HG03565 (cell line): Measurements from ENCODE around the gene CNTNAP2.

ENCODE experiments used
- ATAC-seq: cut with Tn5 transposase; IDR thresholded peaks from one replicate; pipeline ENCODE4 v1.9.1; 2021; ENCODE audit warnings: mild to moderate bottlenecking, moderate library complexity; ENCODE audit not compliant: unreplicated experiment

The CNTNAP2 gene

DNA sequence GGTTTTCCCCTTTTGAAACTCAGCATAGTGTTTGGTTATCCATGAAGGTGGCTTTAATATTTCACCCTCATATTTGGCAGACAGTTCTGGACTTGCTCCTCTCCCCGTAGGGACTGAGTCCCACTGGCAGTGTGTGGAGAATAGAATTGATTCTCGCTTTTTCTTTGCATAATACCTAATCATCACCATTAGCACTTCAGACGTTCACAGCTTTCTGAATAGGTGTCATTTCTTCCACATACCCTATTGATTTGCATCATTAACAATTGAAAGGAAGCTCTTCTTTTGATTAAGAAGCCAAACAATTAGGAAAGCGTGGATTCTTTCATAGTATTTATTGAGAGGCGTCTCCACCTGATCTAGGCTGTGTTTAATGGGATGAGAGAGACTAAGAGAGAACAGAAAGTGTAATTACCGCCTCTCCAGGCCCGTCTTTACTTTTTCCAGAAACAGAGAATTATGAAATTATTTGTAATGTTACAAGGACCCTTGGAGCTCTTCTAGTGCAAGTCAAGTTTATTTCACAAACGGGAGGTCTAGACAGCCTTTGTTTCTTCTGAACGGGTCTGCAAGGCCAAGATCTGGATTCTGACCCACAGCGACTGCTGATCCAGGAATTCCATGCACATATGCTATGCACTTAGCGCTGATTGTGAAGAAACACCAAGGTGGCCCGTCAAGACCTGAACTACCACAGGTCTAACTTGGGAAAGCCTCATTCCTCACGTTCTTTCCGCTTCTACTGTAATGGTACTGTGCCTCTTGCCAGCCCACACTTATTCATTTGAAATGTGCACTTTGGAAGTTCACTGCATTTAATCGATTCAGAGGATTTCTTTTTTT, 2224.1 kb downstream of the CNTNAP2 start:
- ATAC-seq, result no peak

DNA sequence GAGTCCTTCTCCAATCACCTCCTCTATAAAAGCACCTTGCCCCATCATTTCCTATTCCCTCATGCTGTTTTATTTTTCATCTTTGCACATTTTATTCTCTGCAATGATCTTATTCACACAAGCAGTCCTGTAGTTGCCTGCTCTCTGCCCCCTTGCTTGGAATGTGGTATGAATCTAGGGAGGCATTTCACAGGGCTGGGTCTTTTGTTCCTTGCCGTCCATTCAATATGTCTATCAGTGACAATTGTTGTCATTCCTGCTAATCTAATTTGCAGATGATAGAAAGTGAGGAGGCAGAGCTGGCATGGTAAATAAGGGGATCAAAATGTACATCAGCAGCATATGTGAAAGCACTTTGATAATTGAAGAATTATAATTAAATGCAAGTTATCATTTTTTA, 2227.8 kb downstream of the CNTNAP2 start:
- no peak for ATAC-seq

- no peak for ATAC-seq
These were observed 2231.4 kb downstream of the CNTNAP2 start for GRCh38 chr7:148347981-148348380.

DNA sequence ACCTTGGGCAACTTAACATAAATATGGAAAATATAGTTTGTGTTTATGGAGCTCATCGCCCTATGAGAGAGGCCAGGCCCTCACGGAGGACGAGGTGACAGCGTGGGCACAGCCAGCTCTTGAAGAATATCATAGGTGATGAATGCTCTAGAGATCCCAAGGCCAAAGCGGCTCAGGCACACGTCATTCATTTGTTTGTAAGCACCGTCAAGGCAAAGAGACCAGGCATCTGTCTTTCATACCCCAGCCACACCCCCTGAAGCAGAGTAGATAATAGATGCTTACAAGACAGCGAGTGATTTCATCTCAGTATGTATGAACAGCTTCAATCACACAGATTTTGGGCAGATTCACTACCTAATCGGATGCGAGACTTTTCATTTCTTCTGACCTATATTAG, 2231.9 kb downstream of the CNTNAP2 start:
- no peak for ATAC-seq

DNA sequence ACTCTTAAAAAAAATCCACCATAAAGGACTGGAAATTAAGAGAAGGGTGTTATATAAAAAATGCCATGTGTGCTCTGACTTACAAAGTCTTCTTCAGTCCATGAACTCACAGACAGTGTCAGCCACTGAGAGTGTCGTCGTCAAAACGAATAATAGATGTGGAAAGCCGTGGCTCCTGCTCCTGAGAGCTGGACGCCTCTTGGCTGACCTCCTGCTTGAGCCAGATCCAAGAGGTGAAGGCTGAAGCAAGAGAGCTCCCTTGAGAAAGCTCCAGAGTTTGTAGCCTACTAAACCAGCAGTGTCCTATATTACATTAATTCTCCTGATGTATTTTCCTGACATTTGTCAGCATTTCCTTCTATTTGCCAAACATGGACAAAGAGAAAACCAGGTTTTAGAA, 2239.7 kb downstream of the CNTNAP2 start:
- ATAC-seq, result no peak

DNA sequence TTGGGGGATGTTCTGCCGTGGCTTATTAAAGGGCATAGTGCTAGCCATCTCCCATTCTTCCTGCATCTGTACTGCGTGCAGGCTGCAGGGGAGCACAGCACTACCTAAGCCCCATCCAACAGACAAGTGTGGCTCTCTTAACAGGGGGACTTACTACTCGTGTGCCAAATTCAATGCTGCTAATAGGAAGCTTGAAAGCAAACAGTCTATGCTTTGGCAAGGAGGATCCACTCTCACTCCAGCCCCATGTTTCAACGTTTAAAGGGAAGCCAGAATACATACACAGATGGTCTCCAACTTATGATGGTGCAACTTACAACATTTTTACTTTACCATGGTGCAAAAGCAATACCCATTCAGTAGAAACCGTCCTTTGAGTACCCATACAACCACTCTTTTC, 2245.9 kb downstream of the CNTNAP2 start:
- no peak for ATAC-seq

DNA sequence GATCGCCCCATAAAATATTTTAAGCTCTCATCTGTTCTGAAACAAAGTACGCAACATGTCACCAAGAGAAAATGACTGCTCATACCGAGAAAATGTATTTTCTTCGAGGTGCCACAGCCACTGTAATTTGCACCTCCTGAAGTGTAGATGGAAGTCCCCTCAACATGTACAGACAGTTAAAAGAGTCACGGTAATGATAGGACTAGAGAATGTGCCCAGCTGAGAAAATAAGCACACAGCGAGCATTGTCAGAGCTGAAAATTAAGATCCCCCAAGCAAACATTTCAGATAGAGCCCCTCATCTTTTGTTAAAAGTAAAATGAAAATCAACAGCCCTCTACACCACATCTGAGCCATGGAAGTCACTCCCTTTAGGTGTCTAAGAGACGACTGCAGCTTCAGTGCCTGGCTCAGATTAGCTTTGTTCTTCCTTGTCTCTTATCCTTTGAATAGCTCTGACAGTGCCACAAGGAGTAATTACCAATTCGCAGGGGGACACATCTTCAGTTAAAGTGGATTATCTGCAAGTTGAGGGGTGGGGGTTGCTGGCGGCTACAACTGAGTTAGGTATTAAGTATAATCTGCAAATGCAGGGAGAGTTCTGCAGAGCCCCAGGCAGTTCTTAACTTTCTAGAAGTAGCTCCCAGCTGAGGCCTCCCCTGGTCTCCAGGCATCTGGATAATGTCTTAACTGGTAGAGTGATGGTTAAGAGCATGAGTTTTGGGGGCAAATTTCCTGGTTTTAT, 2251.3 kb downstream of the CNTNAP2 start:
- peak; percentile 84 for ATAC-seq

- ATAC-seq, result no peak
These were observed 2252.0 kb downstream of the CNTNAP2 start for GRCh38 chr7:148368562-148368961.

DNA sequence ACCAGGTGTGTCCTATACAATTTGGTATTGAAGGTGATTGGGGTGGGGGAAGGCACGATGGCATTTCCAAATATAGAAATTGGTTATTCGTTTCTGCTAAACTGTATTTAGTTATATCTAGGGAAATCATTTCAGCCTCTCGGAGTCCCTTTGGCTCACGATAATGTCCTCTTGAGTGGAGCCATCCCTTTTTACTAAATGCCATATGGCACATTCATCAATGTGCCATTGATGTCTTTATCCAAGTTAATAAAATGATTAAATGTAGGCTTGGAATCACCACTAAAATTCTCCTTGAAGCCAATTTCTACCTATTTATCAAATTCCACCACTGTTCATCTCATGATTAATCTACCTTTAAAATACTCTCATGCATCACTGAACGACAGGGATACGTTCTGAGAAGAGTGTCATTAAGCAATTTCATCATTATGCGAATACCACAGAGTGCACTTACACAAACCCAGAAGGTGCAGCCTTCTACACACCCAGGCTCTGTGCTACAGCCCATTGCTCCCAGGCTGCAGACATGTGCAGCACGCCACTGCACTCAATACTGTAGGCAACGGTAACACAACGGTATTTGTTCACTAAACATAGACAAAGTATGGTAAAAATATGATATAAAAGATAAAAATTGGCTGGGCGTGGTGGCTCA, 2254.8 kb downstream of the CNTNAP2 start:
- no peak for ATAC-seq

DNA sequence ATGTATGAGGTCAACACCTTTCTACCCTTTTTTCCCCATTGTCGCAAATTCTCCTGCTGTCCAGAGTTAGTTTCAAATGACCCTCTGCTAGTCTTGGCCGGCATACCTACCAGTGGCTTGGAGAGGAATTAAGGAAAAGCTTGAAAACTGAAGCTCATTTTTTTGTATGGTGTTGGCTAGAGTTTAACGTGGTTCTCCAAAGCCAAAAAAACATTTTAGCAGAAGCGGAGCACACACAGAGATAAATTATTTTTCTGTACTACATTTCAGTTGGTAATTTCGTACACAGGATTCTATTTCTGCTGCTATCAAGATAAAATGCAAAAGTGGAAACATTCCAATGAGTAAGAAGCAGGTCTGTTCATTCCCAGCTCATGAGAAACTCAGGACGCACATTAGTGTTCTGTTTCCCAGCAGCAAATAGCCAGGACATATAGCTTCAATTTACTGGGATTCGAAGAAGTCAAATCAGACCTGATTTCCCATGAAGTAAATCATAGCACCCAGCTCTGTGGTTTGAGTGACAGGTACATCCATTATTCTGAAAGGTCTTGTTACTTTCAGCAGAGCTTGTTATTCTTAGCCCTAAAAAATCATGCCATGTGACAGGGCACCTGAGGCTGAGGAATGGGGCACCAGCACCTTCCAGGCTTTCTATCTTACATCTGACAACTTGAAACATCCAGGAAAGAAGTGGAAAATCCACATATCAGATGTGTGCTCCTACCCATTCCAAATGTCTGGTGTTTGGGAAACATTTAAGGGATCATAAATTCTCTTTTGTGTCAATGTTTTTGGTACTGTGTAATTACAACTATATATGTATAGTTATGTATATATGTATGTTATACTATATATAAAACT, 2258.0 kb downstream of the CNTNAP2 start:
- ATAC-seq, result no peak

DNA sequence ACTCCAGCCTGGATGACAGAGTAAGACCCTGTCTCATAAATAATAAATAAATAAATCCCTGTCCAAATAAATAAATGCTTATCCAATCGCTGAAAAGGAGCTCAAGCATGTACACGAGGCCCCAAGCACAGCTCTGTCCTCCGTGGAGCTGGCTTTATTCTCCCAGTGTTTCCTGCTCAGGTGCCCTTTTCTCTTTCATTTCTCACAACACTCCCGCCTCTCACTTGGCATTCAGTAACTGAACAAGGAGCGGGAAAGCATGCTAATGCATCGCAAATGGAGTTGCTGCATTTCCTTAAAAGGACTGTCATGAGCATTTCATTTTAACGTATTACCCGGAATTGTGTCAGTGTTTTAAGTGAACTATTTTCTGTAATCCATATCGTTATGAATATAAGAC, 2263.1 kb downstream of the CNTNAP2 start:
- ATAC-seq, result no peak

GRCh38 chr7:148380596-148381419, 2264.2 kb downstream of the CNTNAP2 start:
- no peak for ATAC-seq

GRCh38 chr7:148382596-148382995, 2266.0 kb downstream of the CNTNAP2 start:
- no peak for ATAC-seq

DNA sequence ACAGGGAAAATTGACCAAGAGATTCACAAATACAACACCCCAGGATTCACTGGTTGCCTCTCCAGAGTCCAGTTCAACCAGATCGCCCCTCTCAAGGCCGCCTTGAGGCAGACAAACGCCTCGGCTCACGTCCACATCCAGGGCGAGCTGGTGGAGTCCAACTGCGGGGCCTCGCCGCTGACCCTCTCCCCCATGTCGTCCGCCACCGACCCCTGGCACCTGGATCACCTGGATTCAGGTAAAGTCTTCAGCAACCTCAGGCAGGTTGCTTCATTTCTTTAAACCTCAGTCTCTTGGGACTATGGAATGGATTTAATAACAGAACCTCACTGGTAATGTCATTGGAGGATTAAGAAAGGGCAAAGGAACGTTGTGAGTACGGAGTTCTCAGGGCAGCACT, 2267.1 kb downstream of the CNTNAP2 start:
- ATAC-seq, result no peak

DNA sequence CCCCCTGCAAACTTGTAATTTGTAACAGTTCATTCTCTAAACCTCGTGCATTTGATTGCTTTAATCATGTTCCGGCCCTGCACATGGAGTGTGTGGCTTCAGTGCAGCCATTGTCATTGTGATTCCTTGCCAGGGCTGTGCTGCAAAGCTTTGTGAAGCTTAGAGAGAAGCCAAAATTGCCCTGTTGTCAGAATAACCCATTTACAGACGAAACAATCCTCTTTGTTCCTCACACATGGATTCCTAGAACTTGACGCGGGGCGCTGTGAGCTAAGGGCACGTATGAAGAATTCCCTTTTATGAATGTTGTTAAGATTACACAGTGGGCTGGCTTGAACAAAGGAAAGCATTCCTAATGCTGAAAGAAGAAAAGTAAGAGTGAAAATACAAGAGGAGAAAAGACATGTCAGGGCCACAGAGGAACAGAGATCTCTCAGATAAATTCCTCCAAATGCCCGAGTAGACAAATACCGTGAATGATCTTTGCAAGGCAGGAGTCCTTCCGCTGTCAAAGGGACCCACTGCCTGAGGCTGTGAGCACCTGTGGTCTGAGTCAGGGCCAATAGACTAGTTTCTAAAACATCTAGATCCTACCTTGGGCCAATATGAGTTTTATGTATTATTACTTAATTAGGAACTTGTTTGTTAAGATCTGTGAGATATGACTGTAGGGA, 2268.5 kb downstream of the CNTNAP2 start:
- no peak for ATAC-seq

DNA sequence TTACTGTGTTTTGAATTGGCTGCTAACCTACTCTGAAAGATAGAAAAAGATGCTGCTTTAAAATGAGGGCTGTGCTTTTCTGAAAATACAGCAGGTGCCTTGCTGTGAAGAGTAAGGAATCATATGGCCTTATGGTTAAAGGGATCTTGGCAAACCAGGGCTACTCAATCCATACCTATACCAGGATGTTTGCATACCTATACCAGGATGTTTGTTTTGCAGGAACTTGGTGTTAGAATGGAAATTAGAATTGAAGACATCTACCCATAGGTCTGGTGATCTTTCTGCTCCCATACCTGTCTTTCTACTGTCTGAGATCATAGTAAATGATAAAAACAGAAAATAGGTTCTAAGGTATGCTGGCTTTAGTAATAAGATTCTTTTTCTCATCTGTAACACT, 2273.8 kb downstream of the CNTNAP2 start:
- no peak for ATAC-seq

DNA sequence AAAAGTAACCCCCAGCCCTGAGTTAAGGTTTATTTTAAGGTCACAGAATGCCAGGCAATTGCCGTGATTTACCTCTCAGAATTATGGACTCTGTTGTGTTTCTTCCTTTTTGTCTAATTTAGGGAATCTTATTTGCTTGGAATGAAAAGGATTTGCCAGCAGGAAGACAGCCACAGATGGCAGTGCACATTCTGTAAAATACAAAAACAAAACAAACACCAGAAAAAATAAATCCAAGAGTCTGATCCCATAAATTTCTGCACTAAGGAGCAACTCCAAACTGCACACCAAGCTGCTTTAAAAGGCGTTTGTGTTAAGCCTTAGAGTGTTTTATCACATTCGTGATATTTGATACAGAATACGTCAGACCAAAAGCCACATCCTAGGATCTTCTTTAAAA, 2275.0 kb downstream of the CNTNAP2 start:
- ATAC-seq, result no peak

DNA sequence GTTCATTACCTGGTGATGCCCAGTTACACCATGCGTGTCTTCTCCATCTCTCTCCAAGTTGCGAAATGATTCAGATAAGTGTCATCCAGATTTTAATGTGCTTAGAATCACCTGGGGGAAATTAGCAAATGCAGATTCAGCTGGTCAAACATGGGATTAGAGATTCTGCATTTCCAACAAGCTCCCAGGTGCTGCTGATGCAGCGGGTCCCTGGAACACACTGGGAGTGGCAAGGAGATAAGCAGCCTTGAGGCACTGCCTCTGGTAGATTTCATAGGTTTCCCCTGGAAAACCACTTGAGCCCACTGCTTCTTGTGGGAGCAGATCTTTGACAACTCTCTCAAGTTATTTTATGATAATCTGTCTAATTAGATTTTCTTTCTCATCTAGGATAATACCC, 2278.0 kb downstream of the CNTNAP2 start:
- ATAC-seq, result no peak

DNA sequence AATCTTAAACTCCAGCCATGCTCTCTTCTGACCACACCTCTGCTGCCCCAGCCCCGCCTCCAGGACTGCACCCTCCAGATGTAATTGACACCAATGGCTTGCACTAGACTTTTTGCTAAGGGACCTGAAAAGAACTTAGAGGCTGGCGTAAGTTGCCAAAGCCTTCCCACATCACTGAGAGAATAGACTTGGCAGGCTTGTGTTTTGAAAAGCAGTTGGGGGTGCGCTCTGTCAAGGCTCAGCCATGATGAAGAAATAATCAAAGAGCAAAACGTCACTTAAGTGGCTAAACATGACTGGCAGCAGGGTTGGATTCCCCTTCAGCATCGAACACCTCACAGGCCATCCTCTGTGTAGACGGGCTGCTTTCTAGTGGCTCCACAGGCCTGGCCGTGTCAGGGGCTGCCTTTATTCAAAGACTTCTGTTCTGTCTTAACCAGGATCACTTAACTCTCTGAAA, 2278.8 kb downstream of the CNTNAP2 start:
- ATAC-seq, result no peak
